GM12878 (cell line): ENCODE measurements around the gene ATP2A2. TPM values are rescaled to one million over a fixed set of nuclear protein-coding genes. Genes with fewer than 3 reads are reported as not detected.

Source experiments
- ATAC-seq: fragments of 200-7000 bp; cut with Tn5 transposase; 3 replicates; pipeline ENCODE4 v1.9.1; 2020; ENCODE audit warnings: mild to moderate bottlenecking, moderate library complexity
- BruUV-seq: library from RNA; stranded (reverse); fragments of 400-500 nt; replicated peaks from 2 replicates; lab custom pipeline; 2021; lab: Mats Ljungman, UMichigan
- CTCF ChIA-PET: fragments of 300-600 bp; sonication (Branson Sonifier 250); formaldehyde crosslinking; extraction: SDS; loops from one replicate; lab custom pipeline; 2021; ENCODE audit warnings: inconsistent platforms; lab: Yijun Ruan, JAX
- POLR2A ChIA-PET: fragments of 350-600 bp; formaldehyde crosslinking; extraction: SDS; loops from one replicate; lab custom pipeline; 2021; ENCODE audit warnings: inconsistent platforms; lab: Charles Lee
- RAD21 ChIA-PET: fragments of 300-600 bp; sonication (Branson Sonifier 250); formaldehyde crosslinking; loops from one replicate; lab custom pipeline; 2023; ENCODE audit warnings: antibody characterized with exemption; ENCODE audit not compliant: unreplicated experiment; lab: Charles Lee
- SMC1A ChIA-PET: fragments of 300-600 bp; sonication (Branson Sonifier 250); formaldehyde crosslinking; loops from one replicate; lab custom pipeline; 2023; ENCODE audit not compliant: unreplicated experiment, uncharacterized antibody; lab: Charles Lee
- DNase-seq: peaks from one replicate; pipeline ENCODE4 v3.0.0-alpha.2; 2011; ENCODE audit warnings: low read depth, low spot score
- FAIRE-seq: peaks from 3 replicates; lab custom pipeline; 2011; peaks lifted over from hg19 to GRCh38; lab: Jason Lieb, UNC
- H2AFZ ChIP-seq: 2 replicates; pipeline ENCODE4 v1.6.0; 2011; ENCODE audit warnings: low read depth, low read length, control low read depth; ENCODE audit not compliant: control insufficient read depth
- H3K27ac ChIP-seq: 2 replicates; pipeline ENCODE4 v1.5.1; 2011; ENCODE audit warnings: control low read depth; ENCODE audit not compliant: control insufficient read depth, insufficient read depth
- H3K27me3 ChIP-seq, 2 experiments: replicated peaks in 1 of 2; 2 replicates each; pipeline versions ENCODE4 v1.6.0 to v1.6.1; 2011; ENCODE audit warnings: low read length in 1 of 2; ENCODE audit not compliant: control insufficient read depth in 2 of 2, insufficient read depth in 2 of 2
- H3K36me3 ChIP-seq, 2 experiments: 2 replicates each; pipeline ENCODE4 v1.5.1; 2011; ENCODE audit warnings: low read length in 1 of 2; ENCODE audit not compliant: control insufficient read depth in 2 of 2, insufficient read depth in 2 of 2
- H3K4me1 ChIP-seq: 2 replicates; pipeline ENCODE4 v1.6.1; 2011; ENCODE audit warnings: mild to moderate bottlenecking, low read length, moderate library complexity, mixed read lengths; ENCODE audit not compliant: control insufficient read depth, insufficient read depth
- H3K4me2 ChIP-seq: 2 replicates; pipeline ENCODE4 v1.6.0; 2011; ENCODE audit warnings: control low read depth; ENCODE audit not compliant: control insufficient read depth, insufficient read depth
- H3K4me3 ChIP-seq: fragments of 200-600 bp; sonication (generic); 2 replicates; pipeline ENCODE4 v1.5.1; 2016
- H3K79me2 ChIP-seq: 2 replicates; pipeline ENCODE4 v1.6.0; 2011; ENCODE audit warnings: low read length; ENCODE audit not compliant: control insufficient read depth, insufficient read depth
- H3K9ac ChIP-seq: 2 replicates; pipeline ENCODE4 v1.8.0; 2011; ENCODE audit warnings: low read length, control low read depth, mixed read lengths; ENCODE audit not compliant: control insufficient read depth, insufficient read depth
- H3K9me3 ChIP-seq: replicated peaks from 3 replicates; pipeline ENCODE4 v1.5.1; 2011; ENCODE audit warnings: mild to moderate bottlenecking, low read length; ENCODE audit not compliant: control insufficient read depth, insufficient read depth
- H4K20me1 ChIP-seq: 2 replicates; pipeline ENCODE4 v1.6.0; 2011; ENCODE audit not compliant: control insufficient read depth, insufficient read depth
- ASH2L ChIP-seq: fragments of 300-600, 200-600 bp; sonication (generic); IDR thresholded peaks from 2 replicates; pipeline ENCODE4 v1.6.1; 2017; ENCODE audit warnings: low read depth, mild to moderate bottlenecking, borderline replicate concordance
- CBX5 ChIP-seq: sonication (generic); IDR thresholded peaks from 2 replicates; pipeline ENCODE4 v1.6.1; 2016; ENCODE audit warnings: low read depth, moderate library complexity, mild to moderate bottlenecking, inconsistent platforms
- CREB1 ChIP-seq: IDR thresholded peaks from 2 replicates; pipeline ENCODE4 v1.6.1; 2012; ENCODE audit warnings: low read depth, mild to moderate bottlenecking, inconsistent platforms
- CREM ChIP-seq: IDR thresholded peaks from 2 replicates; pipeline ENCODE4 v1.6.1; 2014; ENCODE audit warnings: antibody characterized with exemption, low read depth
- FOXM1 ChIP-seq: IDR thresholded peaks from 2 replicates; pipeline ENCODE4 v1.6.1; 2012; ENCODE audit warnings: low read depth, mild to moderate bottlenecking, inconsistent platforms, low read length, moderate library complexity
- JUNB ChIP-seq: IDR thresholded peaks from 2 replicates; pipeline ENCODE4 v1.6.1; 2016; ENCODE audit warnings: antibody characterized with exemption, mild to moderate bottlenecking
- MAX ChIP-seq: IDR thresholded peaks from 2 replicates; pipeline ENCODE4 v1.6.1; 2012; ENCODE audit warnings: low read depth, low read length, improper control_type of control experiment
- MEF2A ChIP-seq: IDR thresholded peaks from 2 replicates; pipeline ENCODE4 v1.6.1; 2011; ENCODE audit warnings: low read depth, mild to moderate bottlenecking, low read length, moderate library complexity; ENCODE audit not compliant: insufficient read depth
- MTA2 ChIP-seq: fragments of 450-650 bp; IDR thresholded peaks from 2 replicates; pipeline ENCODE4 v1.6.1; 2016; ENCODE audit warnings: low read depth, mild to moderate bottlenecking, moderate library complexity
- NRF1 ChIP-seq: conservative IDR thresholded peaks from 2 replicates; pipeline ENCODE4 v1.6.1; 2011; ENCODE audit warnings: mild to moderate bottlenecking, low read depth, low read length, improper control_type of control experiment
- RELA ChIP-seq: fragments of 450-650 bp; IDR thresholded peaks from 2 replicates; pipeline ENCODE4 v1.8.0; 2014; ENCODE audit warnings: borderline replicate concordance; ENCODE audit not compliant: partially characterized antibody
- SIN3A ChIP-seq: IDR thresholded peaks from 2 replicates; pipeline ENCODE4 v1.6.1; 2012; ENCODE audit warnings: low read depth, low read length, improper control_type of control experiment
- STAT1 ChIP-seq: fragments of 450-650 bp; conservative IDR thresholded peaks from 2 replicates; pipeline ENCODE4 v1.6.1; 2014; ENCODE audit warnings: antibody characterized with exemption, mild to moderate bottlenecking
- WRNIP1 ChIP-seq: IDR thresholded peaks from 2 replicates; pipeline ENCODE4 v1.6.1; 2011; ENCODE audit warnings: low read depth, low read length, improper control_type of control experiment, borderline replicate concordance
- ZNF207 ChIP-seq: fragments of 450-650 bp; IDR thresholded peaks from 2 replicates; pipeline ENCODE4 v1.6.1; 2014; ENCODE audit warnings: antibody characterized with exemption, mild to moderate bottlenecking, borderline replicate concordance
- WGBS: methylation state at CpG from one replicate; pipeline ENCODE4 v1.1.6; 2016; ENCODE audit warnings: low lambda C conversion rate; ENCODE audit not compliant: insufficient replicate concordance, insufficient coverage; ENCODE audit errors: missing lambda C conversion rate; 5-methylcytosine and 5-hydroxymethylcytosine counted together
- in situ Hi-C: fragments of 300-500 bp; cut with MboI; formaldehyde crosslinking; loops from 9 replicates; pipeline ENCODE4 v1.14.3; 2018; ENCODE audit warnings: mixed read lengths
- intact Hi-C: fragments of 100-400 bp; cut with micrococcal nuclease; formaldehyde crosslinking; loops from one replicate; pipeline ENCODE4 v1.14.2; 2022; ENCODE audit not compliant: unreplicated experiment
- polyA plus RNA-seq, 11 experiments: library from polyadenylated mRNA; depleted of rRNA in 4 of 11; unstranded in 6 of 11; stranded (reverse) in 5 of 11; fragments of >200 nt; fragmentation: Nextera tagmentation in 4 of 11; fragmentation: Illumina TruSeq in 1 of 11; extraction: Ambion mirVana in 4 of 11; extraction: Trizol in 1 of 11; gene quantifications; 1 replicate in 1 of 11; 2 replicates in 10 of 11; pipeline versions ENCODE4 v1.2.1 to v1.2.3, GENCODE V29; 2011 to 2016; ENCODE audit warnings: inconsistent platforms in 2 of 11, missing spikeins in 2 of 11, low read depth in 1 of 11
- total RNA-seq, 4 experiments: library from RNA; depleted of rRNA in 3 of 4; stranded (reverse); fragments of >200 nt in 3 of 4; fragmentation: Illumina TruSeq in 1 of 4; extraction: Trizol in 1 of 4; gene quantifications; 2 replicates each; pipeline versions ENCODE4 v1.2.1 to v1.2.3, GENCODE V29; 2013 to 2021

The ATP2A2 gene
- total and polyA plus RNA-seq, 10 of the 15 experiments (the other 5 are each of a cell fraction or from before 2014, with no cell fraction given), result 3.7 to 133 (median 34.4) TPM

- TF ChIP-seq MAX, result no peak
- TF ChIP-seq, all 136 proteins: peak for 0
- Histone ChIP-seq H4K20me1 (no peaks in the 10 kb centered on the region), H3K27me3 (no peaks in the 10 kb centered on the region), H2AFZ (no peak overlapping the region), H3K9ac (no peak overlapping the region), H3K27ac (peak overlapping the region; percentile 39), H3K36me3 (peaks cover 0 to 32% of the 10 kb centered on the region in 2 experiments; a peak in 3 of 4 replicates), H3K79me2 (peaks cover 88% of the 10 kb centered on the region), H3K9me3 (no peaks in the 10 kb centered on the region; the same call in 2 of the 3 replicates), H3K4me3 (peak overlapping the region; percentile 84), H3K4me1 (no peaks in the 10 kb centered on the region; the same call in 1 of the 2 replicates), H3K4me2 (peak overlapping the region; percentile 96)
- intact Hi-C loops (no loop called here), in situ Hi-C loops (no loop called here)
- ATAC-seq, result no peak
- SMC1A ChIA-PET, result interaction anchor here (0.6 to 1.0 kb wide), 3 partner anchors 86 to 289 kb away, joined by 3 to 4 read pairs (median 3); no protein-coding TSS in a partner anchor
- RAD21 ChIA-PET, result no interaction called here
- CTCF ChIA-PET, result no interaction called here
- no TSS peak for BruUV-seq
- 47% methylated on average over 7 of the region's 7 CpGs for WGBS
- POLR2A ChIA-PET, result interaction anchor here (0.7 to 1.2 kb wide), 4 partner anchors 20 to 1502 kb away, joined by 3 to 4 read pairs (median 4); no protein-coding TSS in a partner anchor
- DNase-seq, result no peak
- FAIRE-seq, result no peak
Observed at GRCh38 chr12:110286623-110287022, 5.6 kb downstream of the ATP2A2 start.

- no peak for DNase-seq
- CTCF ChIA-PET, result interaction anchor here (0.8 to 1.0 kb wide), 3 partner anchors 28 to 1164 kb away, joined by 4 to 6 read pairs (median 4); no protein-coding TSS in a partner anchor
- RAD21 ChIA-PET, result no interaction called here
- H3K9ac ChIP-seq, result no peak overlapping the region
- in situ Hi-C loops, result no loop called here
- H3K79me2 ChIP-seq, result peaks cover 78% of the 10 kb centered on the region
- TF ChIP-seq CBX5 (no peak), STAT1 (no peak), ASH2L (no peak), SIN3A (no peak), MEF2A (no peak), MAX (no peak), JUNB (no peak), WRNIP1 (no peak), ZNF207 (no peak), RELA (no peak), NRF1 (no peak), MTA2 (no peak), CREM (no peak), CREB1 (no peak), FOXM1 (no peak)
- TF ChIP-seq, all 136 proteins: peak for 0
- no peak overlapping the region for H3K27ac ChIP-seq
- no peak for FAIRE-seq
- H3K9me3 ChIP-seq, result no peaks in the 10 kb centered on the region
- H2AFZ ChIP-seq, result no peak overlapping the region
- H3K36me3 ChIP-seq, result peaks cover 2 to 42% of the 10 kb centered on the region in 2 experiments
- 98% methylated on average over 3 of the region's 3 CpGs for WGBS
- no peak overlapping the region for H3K4me3 ChIP-seq
- H3K4me2 ChIP-seq, result 0 out of 2 replicates have a peak overlapping the region, but pooled peaks have one; percentile 3
- H3K27me3 ChIP-seq, result no peaks in the 10 kb centered on the region
- H4K20me1 ChIP-seq, result no peaks in the 10 kb centered on the region
- BruUV-seq, result no TSS peak
- ATAC-seq, result no peak
- intact Hi-C loops, result no loop called here
- ChIA-PET SMC1A (interaction anchor here (0.6 to 1.5 kb wide), 5 partner anchors 10 to 236 kb away, joined by 3 to 5 read pairs (median 3); no protein-coding TSS in a partner anchor), POLR2A (interaction anchor here (0.6 to 1.3 kb wide), 4 partner anchors 8 to 77 kb away, joined by 3 to 5 read pairs (median 4); no protein-coding TSS in a partner anchor)
- no peaks in the 10 kb centered on the region; the same call in 1 of the 2 replicates for H3K4me1 ChIP-seq
Observed at GRCh38 chr12:110287986-110288385, 6.9 kb downstream of the ATP2A2 start.
